GM19240 (cell line): ENCODE measurements around the gene UBE3C.

Experiments
- DNase-seq: peaks from one replicate; pipeline ENCODE4 v3.0.0; 2011; ENCODE audit warnings: low spot score; ENCODE audit not compliant: insufficient read length

Gene UBE3C

DNA sequence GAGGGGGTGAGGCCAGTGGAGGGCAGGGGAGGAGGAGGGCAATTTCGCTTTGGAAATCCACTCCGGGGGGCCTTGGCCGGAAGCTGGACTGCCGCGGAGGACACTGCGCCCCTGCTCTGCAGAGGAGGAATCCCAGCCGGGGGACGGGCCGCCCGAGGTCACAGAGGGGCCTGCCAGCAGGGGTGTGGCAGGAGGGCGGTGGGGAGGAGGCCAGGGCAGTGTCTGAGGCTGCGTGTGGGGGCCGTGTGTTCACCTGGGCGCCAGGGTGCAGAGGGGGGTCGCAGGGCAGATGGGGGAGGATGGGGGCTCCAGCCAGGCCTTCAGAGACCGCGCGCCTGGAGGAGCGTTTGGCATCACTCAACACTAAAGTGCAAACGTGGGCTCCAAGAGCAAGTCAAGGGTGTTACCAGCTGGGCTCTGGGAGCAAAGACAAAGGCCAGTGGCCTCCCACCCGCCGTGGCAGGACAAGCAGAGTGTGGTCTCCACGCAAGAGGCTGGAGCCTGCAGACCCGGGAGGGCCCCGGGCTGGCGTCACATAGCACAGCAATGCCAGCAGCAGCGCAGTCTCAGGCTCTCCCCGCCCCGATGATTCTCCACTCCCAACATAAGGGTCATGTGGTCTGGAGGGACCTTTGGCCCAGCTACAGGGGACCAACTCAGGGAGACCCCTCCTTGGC, 152.8 kb downstream of the UBE3C start:
- DNase-seq, result no peak

DNA sequence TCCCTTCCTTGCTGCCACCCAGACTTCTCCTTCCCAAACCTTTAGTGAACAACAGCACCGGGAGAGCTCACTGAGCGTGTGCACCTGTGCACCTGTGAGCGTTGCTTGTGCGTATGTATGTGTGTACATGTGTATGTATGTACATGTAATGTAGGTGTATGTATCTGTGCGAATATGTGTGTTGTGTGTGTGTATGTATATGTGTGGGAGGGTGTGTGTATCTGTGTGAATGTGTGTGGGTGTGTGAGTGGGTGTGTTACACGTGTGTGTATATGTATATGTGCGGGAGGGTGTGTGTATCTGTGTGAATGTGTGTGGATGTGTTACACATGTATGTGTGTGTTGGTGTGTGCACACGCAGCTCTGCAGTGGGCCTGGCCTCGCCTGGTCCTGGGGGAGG, 153.5 kb downstream of the UBE3C start:
- no peak for DNase-seq

- DNase-seq, result no peak
Observed at GRCh38 chr7:157292770-157293412, 154.2 kb downstream of the UBE3C start.

DNA sequence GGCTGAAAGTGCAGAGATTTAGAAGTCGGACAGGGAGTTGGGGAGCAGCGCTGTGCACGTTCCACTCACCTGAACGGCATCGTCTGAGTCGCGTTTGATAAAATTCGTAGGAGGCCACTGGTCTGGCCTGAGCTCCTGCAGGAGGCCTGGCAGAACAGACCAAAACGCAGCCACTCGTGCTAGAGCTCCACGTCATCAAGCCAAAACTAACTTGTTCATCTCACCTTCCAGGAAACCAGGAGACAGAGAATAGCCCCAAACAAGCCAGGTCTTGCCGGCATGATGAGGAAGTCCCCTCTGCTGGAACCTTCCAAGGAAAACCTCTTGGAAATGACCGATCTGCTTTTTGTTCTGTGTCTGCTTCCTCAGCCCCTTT, 154.7 kb downstream of the UBE3C start:
- no peak for DNase-seq

DNA sequence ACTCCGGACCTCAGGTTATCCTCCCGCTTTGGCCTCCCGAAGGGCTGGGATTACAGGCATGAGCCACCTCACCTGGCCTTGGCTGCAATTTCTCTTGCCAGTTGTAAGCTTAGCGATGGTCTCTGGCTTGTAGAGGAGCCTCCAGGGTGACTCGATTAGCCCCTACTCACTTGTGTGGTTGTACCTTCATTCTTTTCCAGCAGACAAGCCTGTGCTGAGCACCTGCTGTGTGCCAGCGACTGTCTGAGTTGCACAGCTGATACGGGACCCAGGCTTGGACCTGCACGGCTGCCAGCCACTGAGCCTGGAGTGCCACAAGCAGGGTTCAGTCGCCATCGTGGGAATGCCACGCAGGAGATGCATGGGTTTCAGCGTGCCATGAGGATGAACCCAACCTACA, 156.0 kb downstream of the UBE3C start:
- no peak for DNase-seq

DNA sequence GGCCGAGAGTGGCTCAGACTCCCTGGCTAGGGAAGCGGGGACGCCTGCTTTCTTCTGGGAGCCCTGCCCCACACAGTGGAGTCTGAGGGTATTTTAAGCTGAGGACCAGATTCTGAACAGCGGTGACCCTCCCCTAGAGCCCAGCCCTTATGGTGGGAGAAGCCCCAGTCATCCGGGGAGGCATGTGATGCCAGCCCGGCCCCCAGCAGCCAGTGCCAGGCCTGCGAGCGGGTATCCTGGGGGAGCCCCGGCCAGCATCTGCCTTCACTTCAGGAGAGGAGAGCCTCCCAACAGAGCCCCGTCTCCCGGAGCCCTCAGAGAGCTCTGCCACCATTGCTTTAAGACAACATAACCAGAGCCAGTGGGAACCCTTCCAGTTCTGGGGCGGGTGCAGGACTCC, 156.6 kb downstream of the UBE3C start:
- DNase-seq, result no peak

GRCh38 chr7:157297185-157297584, 158.5 kb downstream of the UBE3C start:
- DNase-seq, result no peak

DNA sequence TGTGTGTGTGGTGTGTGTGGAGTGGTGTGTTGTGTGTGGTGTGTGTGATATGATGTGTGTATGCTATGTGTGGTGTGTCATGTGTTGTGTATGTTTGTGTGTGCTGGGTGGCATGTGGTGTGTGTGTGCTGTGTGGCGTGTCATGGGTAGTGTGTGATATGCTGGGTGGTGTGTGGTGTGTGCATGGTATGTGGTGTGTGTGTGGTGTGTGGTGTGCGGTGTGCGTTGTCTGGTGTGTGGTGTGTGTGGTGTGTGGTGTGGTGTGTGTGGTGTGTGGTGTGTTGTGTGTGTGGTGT, 160.5 kb downstream of the UBE3C start:
- DNase-seq, result no peak

GRCh38 chr7:157299613-157300368, 161.1 kb downstream of the UBE3C start:
- no peak for DNase-seq

- DNase-seq, result no peak
Observed at GRCh38 chr7:157300369-157300825, 161.7 kb downstream of the UBE3C start.

- no peak for DNase-seq
Observed at GRCh38 chr7:157301610-157302120, 162.9 kb downstream of the UBE3C start.

DNA sequence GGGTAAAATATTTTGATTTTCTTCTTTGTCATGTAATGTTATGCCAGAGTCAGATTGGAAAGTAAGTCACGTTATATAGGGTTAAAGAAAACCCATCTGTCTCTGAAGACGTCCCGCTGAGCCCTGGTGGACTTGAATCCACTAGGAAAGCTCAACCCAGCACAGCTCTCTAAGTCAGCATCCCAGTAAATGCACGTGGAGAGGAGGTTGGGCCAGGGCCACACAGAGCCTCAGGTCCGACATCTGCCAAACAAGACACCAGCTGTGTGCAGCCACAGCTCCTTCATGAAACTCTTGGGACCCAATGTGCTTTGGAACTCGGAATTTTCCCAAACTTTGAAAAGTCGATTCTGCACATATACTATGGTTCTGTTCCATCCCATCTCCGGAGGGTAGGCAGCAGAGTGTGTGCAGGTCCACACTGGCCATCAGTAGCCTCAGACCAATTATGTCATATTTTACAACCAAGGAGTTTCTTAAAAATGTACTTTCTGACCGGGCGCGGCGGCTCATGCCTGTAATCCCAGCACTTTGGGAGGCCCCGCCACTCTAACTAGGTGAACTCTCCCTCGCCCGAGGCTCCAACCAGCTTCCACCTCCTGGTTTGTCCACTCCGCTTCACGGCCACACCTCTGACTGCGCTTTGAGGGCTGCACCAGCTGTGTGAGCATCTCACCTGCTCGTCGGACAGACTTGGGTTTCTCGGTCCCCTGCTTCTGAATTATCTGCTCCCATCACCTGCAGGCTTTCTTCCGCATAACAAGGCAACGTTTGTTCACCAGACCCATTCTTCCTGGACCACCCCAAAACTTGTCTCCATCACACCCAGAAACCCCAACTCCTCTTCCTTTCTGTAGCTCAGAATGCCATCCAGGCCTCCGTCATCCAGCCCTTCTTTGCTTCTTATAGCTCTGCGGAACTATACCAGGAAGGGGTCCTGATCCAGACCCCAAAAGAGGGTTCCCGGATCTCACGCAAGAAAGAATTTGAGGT, 168.4 kb downstream of the UBE3C start:
- no peak for DNase-seq

- DNase-seq, result no peak
Observed at GRCh38 chr7:157309988-157310668, 171.4 kb downstream of the UBE3C start.

- DNase-seq, result no peak
Observed at GRCh38 chr7:157310676-157311185, 172.0 kb downstream of the UBE3C start.

GRCh38 chr7:157312941-157313340, 174.2 kb downstream of the UBE3C start:
- DNase-seq, result no peak

DNA sequence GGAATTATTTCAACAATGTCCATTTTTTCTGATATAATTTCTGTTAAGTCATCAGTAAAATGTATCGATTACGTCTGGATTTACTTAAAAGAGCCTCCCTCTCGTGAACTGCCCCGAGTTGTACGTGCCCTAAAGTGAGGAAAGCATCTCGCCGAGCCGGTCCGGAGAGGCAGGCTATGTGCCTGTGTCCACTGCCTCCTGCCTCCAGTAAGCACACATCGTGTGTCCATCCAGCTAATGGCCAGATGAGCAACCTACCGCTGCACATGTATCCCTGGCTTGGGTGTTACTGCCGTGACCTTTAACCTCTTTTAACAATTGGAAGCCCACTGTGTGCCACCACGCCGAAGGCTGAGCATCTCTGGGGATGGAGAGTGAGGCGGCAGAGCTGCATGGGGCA, 174.9 kb downstream of the UBE3C start:
- DNase-seq, result no peak

DNA sequence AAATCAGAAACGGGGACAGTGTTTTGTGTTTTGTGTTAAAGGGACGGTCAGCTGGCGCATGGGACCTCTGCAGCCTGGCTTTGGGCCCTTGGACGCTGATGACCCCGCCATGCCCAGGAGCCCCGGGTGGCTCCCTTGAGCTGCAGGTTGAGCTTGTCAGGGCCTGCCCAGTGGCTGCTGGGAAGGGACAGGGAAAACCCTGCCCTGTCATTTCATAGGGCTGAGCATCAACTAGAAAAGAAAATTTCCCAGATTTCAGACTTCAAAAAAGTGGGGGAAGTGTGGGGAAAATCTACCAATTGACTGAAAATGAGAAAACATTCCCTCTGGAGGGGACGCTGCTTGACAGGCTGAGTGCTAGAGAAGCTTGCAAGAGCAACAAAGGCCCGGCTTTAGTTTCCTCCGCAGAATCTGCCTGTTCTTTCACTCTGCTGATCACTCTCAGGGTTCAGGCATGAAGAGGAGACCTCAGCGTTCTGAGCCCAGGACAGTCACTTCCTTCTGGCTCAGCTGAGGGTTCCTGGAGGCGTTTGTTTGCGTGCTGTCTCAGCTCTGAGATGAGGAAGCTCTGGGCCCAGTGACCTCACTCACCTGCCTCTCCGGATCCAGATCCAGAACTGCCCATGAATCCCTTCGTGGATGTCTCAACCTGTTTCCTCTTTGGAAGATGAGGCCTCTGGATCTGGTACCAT, 179.4 kb downstream of the UBE3C start:
- no peak for DNase-seq
